IPS-15b (cell line): Measurements from ENCODE around the gene MBD5.

Experiments used
- H3K27me3 ChIP-seq: one replicate; pipeline ENCODE4 v1.6.1; 2013; ENCODE audit warnings: low read length; ENCODE audit not compliant: control insufficient read depth, insufficient read depth
- H3K36me3 ChIP-seq: one replicate; pipeline ENCODE4 v1.6.1; 2013; ENCODE audit warnings: low read length; ENCODE audit not compliant: control insufficient read depth, insufficient read depth
- H3K4me1 ChIP-seq: one replicate; pipeline ENCODE4 v1.6.1; 2013; ENCODE audit warnings: mild to moderate bottlenecking, low read length; ENCODE audit not compliant: control insufficient read depth, insufficient read depth
- H3K4me3 ChIP-seq: one replicate; pipeline ENCODE4 v1.5.1; 2013; ENCODE audit warnings: low read depth, low read length
- H3K9ac ChIP-seq: one replicate; pipeline ENCODE4 v1.6.1; 2013; ENCODE audit warnings: low read depth, mild to moderate bottlenecking, low read length
- H3K9me3 ChIP-seq: one replicate; pipeline ENCODE4 v1.6.1; 2013; ENCODE audit warnings: mild to moderate bottlenecking, low read length; ENCODE audit not compliant: control insufficient read depth, insufficient read depth

Gene MBD5

GRCh38 chr2:148490840-148491439, 470.0 kb downstream of the MBD5 start:
- H3K9ac ChIP-seq: no peak overlapping the region
- no peaks in the 10 kb centered on the region for H3K9me3 ChIP-seq
- no peaks in the 10 kb centered on the region for H3K27me3 ChIP-seq
- H3K4me1 ChIP-seq: no peaks in the 10 kb centered on the region
- H3K36me3 ChIP-seq: no peaks in the 10 kb centered on the region
- H3K4me3 ChIP-seq: no peak overlapping the region

- no peak overlapping the region for H3K4me3 ChIP-seq
- no peaks in the 10 kb centered on the region for H3K9me3 ChIP-seq
- H3K9ac ChIP-seq: no peak overlapping the region
- no peaks in the 10 kb centered on the region for H3K27me3 ChIP-seq
- H3K36me3 ChIP-seq: no peaks in the 10 kb centered on the region
- H3K4me1 ChIP-seq: no peaks in the 10 kb centered on the region
Measured at GRCh38 chr2:148493822-148494563, 473.1 kb downstream of the MBD5 start.

DNA sequence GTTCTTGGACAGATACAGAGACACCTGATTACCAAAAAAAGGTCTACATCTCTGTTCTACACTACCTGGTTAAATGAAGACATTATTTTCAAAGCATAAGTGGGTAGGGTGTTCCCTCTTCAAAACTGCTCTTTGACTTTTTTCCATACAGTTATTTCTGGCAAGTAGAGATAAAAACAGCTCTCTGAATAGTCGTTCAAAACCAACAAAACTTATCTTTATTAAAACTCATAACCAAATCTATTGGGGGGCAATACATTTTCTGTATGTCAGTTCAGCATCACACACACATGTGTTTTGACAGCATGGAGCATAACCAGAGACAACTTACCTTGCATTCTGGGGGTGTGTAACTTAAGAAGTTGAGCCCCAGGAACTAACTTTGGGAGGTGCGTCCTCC, 474.7 kb downstream of the MBD5 start:
- no peaks in the 10 kb centered on the region for H3K4me1 ChIP-seq
- no peaks in the 10 kb centered on the region for H3K36me3 ChIP-seq
- H3K9me3 ChIP-seq: no peaks in the 10 kb centered on the region

DNA sequence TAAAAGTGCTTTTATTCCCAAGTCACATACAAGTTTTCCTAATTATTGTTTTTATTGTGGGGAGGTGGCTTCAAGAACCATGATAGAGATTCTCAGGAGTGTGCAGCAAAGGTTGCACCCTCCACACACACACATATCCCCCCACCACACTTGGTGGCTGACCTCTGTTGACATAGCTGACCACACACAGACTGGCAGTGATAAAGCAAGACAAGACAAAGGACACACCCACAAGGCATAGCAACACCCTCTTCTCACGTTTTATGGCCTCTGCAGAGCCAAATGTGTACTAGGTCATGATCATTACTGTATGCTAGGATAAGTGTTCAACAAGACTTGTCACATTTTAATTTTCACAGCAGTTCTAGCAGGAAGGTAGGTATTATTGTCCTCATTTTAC, 480.7 kb downstream of the MBD5 start:
- Histone ChIP-seq H3K36me3 (no peaks in the 10 kb centered on the region), H3K27me3 (no peaks in the 10 kb centered on the region), H3K9me3 (no peaks in the 10 kb centered on the region), H3K9ac (no peak overlapping the region), H3K4me1 (peaks cover 5% of the 10 kb centered on the region), H3K4me3 (no peak overlapping the region)

More for the DNA sequence above, 474.7 kb downstream of the MBD5 start:
- H3K9ac ChIP-seq: no peak overlapping the region
- no peak overlapping the region for H3K4me3 ChIP-seq
- H3K27me3 ChIP-seq: no peaks in the 10 kb centered on the region

DNA sequence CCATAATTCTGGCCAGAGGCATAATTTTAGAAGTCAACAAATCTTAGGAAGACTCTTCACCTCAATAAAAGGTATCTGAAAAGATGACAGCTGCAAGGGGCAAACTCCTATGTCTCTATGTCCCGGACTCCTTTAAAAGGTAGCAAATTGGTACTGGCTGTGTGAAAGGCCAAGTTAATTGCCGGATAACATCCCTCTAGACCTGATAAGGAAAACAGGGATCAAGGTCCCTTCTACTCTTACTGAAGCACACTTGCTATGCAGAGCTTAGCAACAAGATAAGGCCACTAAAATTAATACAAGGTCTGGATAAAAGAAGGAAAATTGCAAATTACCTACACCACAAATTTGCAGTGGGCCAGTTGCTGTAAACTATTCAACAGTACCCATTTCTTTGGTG, 482.6 kb downstream of the MBD5 start:
- H3K9me3 ChIP-seq: no peaks in the 10 kb centered on the region
- no peaks in the 10 kb centered on the region for H3K27me3 ChIP-seq
- peaks cover 5% of the 10 kb centered on the region for H3K4me1 ChIP-seq
- H3K9ac ChIP-seq: no peak overlapping the region
- H3K36me3 ChIP-seq: no peaks in the 10 kb centered on the region
- H3K4me3 ChIP-seq: no peak overlapping the region

GRCh38 chr2:148507970-148508369, 487.1 kb downstream of the MBD5 start:
- Histone ChIP-seq H3K4me3 (no peak overlapping the region), H3K9ac (no peak overlapping the region), H3K27me3 (no peaks in the 10 kb centered on the region), H3K9me3 (no peaks in the 10 kb centered on the region), H3K4me1 (peaks cover 5% of the 10 kb centered on the region), H3K36me3 (no peaks in the 10 kb centered on the region)

GRCh38 chr2:148508878-148509287, 488.0 kb downstream of the MBD5 start:
- Histone ChIP-seq H3K36me3 (no peaks in the 10 kb centered on the region), H3K4me1 (peaks cover 5% of the 10 kb centered on the region), H3K9ac (no peak overlapping the region), H3K9me3 (no peaks in the 10 kb centered on the region), H3K4me3 (no peak overlapping the region), H3K27me3 (no peaks in the 10 kb centered on the region)

- no peak overlapping the region for H3K4me3 ChIP-seq
- H3K9ac ChIP-seq: no peak overlapping the region
- H3K27me3 ChIP-seq: no peaks in the 10 kb centered on the region
- peaks cover 5% of the 10 kb centered on the region for H3K4me1 ChIP-seq
- no peaks in the 10 kb centered on the region for H3K9me3 ChIP-seq
- no peaks in the 10 kb centered on the region for H3K36me3 ChIP-seq
Measured at GRCh38 chr2:148509288-148509902, 488.5 kb downstream of the MBD5 start.

- H3K27me3 ChIP-seq: no peaks in the 10 kb centered on the region
- peaks cover 5% of the 10 kb centered on the region for H3K4me1 ChIP-seq
- H3K4me3 ChIP-seq: no peak overlapping the region
- no peaks in the 10 kb centered on the region for H3K36me3 ChIP-seq
- no peak overlapping the region for H3K9ac ChIP-seq
- no peaks in the 10 kb centered on the region for H3K9me3 ChIP-seq
Measured at GRCh38 chr2:148511883-148512282, 491.0 kb downstream of the MBD5 start.

- H3K4me1 ChIP-seq: peaks cover 5% of the 10 kb centered on the region
- no peaks in the 10 kb centered on the region for H3K36me3 ChIP-seq
- H3K9me3 ChIP-seq: no peaks in the 10 kb centered on the region
- no peak overlapping the region for H3K9ac ChIP-seq
- no peak overlapping the region for H3K4me3 ChIP-seq
- no peaks in the 10 kb centered on the region for H3K27me3 ChIP-seq
Measured at GRCh38 chr2:148512501-148512900, 491.6 kb downstream of the MBD5 start.

GRCh38 chr2:148513427-148513826, 492.5 kb downstream of the MBD5 start:
- Histone ChIP-seq H3K4me1 (peaks cover 5% of the 10 kb centered on the region), H3K27me3 (no peaks in the 10 kb centered on the region), H3K4me3 (no peak overlapping the region), H3K9me3 (no peaks in the 10 kb centered on the region), H3K36me3 (no peaks in the 10 kb centered on the region), H3K9ac (no peak overlapping the region)

DNA sequence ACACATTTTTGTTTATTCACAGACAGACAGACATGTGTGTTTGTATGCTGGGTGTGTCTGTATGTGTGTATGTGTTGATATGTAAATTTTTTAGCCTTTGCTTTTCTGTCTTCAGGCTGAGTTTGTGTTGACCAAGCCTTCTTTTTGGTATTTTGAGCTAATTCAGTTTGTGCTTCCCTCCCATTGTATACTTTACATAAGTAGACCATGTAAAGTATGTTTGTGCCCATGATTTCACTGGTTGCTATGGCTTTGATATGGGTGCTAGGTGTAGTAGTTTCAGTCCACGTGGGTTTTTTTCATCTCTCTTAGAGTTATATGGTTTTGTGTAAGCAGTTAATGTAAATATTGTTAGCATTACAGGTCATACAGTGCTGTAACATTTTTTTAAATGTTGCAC, 494.2 kb downstream of the MBD5 start:
- H3K27me3 ChIP-seq: no peaks in the 10 kb centered on the region
- no peaks in the 10 kb centered on the region for H3K36me3 ChIP-seq
- no peaks in the 10 kb centered on the region for H3K4me1 ChIP-seq
- H3K4me3 ChIP-seq: no peak overlapping the region
- no peak overlapping the region for H3K9ac ChIP-seq
- no peaks in the 10 kb centered on the region for H3K9me3 ChIP-seq
